Neural cell (in vitro differentiated cells): ENCODE measurements around the gene F7. TPM values are rescaled to one million over a fixed set of nuclear protein-coding genes. Genes with fewer than 3 reads are reported as not detected.

Experiments
- H2AFZ ChIP-seq: fragments of 200-600, 300-800 bp; sonication (generic), shearing (Covaris generic); 2 replicates; pipeline ENCODE4 v1.6.0; 2014; ENCODE audit warnings: low read depth, mild to moderate bottlenecking, antibody characterized with exemption, low read length, moderate library complexity
- H3F3A ChIP-seq: fragments of 200-600 bp; shearing (Covaris generic); 2 replicates; pipeline ENCODE4 v1.6.1; 2016; ENCODE audit warnings: mild to moderate bottlenecking, moderate library complexity, mixed read lengths, antibody characterized with exemption, low read length; ENCODE audit not compliant: insufficient read depth, poor library complexity, severe bottlenecking
- H3K27ac ChIP-seq: fragments of 200-600, 300-800 bp; sonication (generic), shearing (Covaris generic); 2 replicates; pipeline ENCODE4 v1.5.1; 2014; ENCODE audit warnings: mild to moderate bottlenecking, low read length, moderate library complexity
- H3K27me3 ChIP-seq: fragments of 300-800, 200-600 bp; sonication (generic), shearing (Covaris generic); 2 replicates; pipeline ENCODE4 v1.6.0; 2014; ENCODE audit warnings: mild to moderate bottlenecking, low read depth, low read length, moderate library complexity; ENCODE audit not compliant: insufficient read depth
- H3K36me3 ChIP-seq: fragments of 300-800, 200-600 bp; sonication (generic), shearing (Covaris generic); 2 replicates; pipeline ENCODE4 v1.5.1; 2014; ENCODE audit warnings: mild to moderate bottlenecking, antibody characterized with exemption, low read length, moderate library complexity; ENCODE audit not compliant: insufficient read depth
- H3K4me2 ChIP-seq: fragments of 300-800, 200-600 bp; sonication (generic), shearing (Covaris generic); 2 replicates; pipeline ENCODE4 v1.6.0; 2014; ENCODE audit warnings: mild to moderate bottlenecking, low read length
- H3K4me3 ChIP-seq: fragments of 300-800, 200-600 bp; sonication (generic), shearing (Covaris generic); 2 replicates; pipeline ENCODE4 v1.5.1; 2014; ENCODE audit warnings: mild to moderate bottlenecking, low read length, moderate library complexity
- H3K79me2 ChIP-seq: fragments of 200-600 bp; shearing (Covaris generic); replicated peaks from 2 replicates; pipeline ENCODE4 v1.6.0; 2014; ENCODE audit warnings: mild to moderate bottlenecking, low read length, moderate library complexity; ENCODE audit not compliant: insufficient read depth
- H3K9ac ChIP-seq: fragments of 300-800, 200-600 bp; sonication (generic), shearing (Covaris generic); 2 replicates; pipeline ENCODE4 v1.6.1; 2016; ENCODE audit warnings: mild to moderate bottlenecking, low read length, mixed read lengths
- H3K9me2 ChIP-seq: fragments of 200-600 bp; shearing (Covaris generic); 2 replicates; pipeline ENCODE4 v1.6.1; 2016; ENCODE audit warnings: mild to moderate bottlenecking, low read length, mixed read lengths; ENCODE audit not compliant: insufficient read depth
- H3K9me3 ChIP-seq: fragments of 200-600, 300-800 bp; sonication (generic), shearing (Covaris generic); 2 replicates; pipeline ENCODE4 v1.6.1; 2016; ENCODE audit warnings: mild to moderate bottlenecking, mixed run types, low read length, moderate library complexity, mixed read lengths
- H4K20me1 ChIP-seq: fragments of 200-600 bp; shearing (Covaris generic); 2 replicates; pipeline ENCODE4 v1.6.1; 2016; ENCODE audit warnings: mild to moderate bottlenecking, mixed run types; ENCODE audit not compliant: insufficient read depth
- CTCF ChIP-seq: fragments of 450-650 bp; IDR thresholded peaks from 2 replicates; pipeline ENCODE4 v1.5.1; 2014; ENCODE audit warnings: antibody characterized with exemption, mild to moderate bottlenecking, moderate library complexity; ENCODE audit not compliant: poor library complexity, severe bottlenecking
- EP300 ChIP-seq: fragments of 450-650 bp; conservative IDR thresholded peaks from 2 replicates; pipeline ENCODE4 v1.6.1; 2014; ENCODE audit warnings: antibody characterized with exemption, mild to moderate bottlenecking, moderate library complexity; ENCODE audit not compliant: poor library complexity, severe bottlenecking
- EZH2 ChIP-seq: fragments of 200-600, 300-800 bp; shearing (Covaris generic), sonication (generic); IDR thresholded peaks from 2 replicates; pipeline ENCODE4 v1.6.1; 2014; ENCODE audit warnings: antibody characterized with exemption, low read length, borderline replicate concordance, mild to moderate bottlenecking; ENCODE audit not compliant: insufficient read depth, poor library complexity, severe bottlenecking
- MXI1 ChIP-seq: fragments of 450-650 bp; conservative IDR thresholded peaks from 2 replicates; pipeline ENCODE4 v1.6.1; 2014; ENCODE audit warnings: antibody characterized with exemption, mild to moderate bottlenecking; ENCODE audit not compliant: poor library complexity, severe bottlenecking
- POLR2AphosphoS5 ChIP-seq: IDR thresholded peaks from 2 replicates; pipeline ENCODE4 v1.6.1; 2012
- RAD21 ChIP-seq: fragments of 450-650 bp; conservative IDR thresholded peaks from 2 replicates; pipeline ENCODE4 v1.6.1; 2014; ENCODE audit warnings: antibody characterized with exemption, mild to moderate bottlenecking, moderate library complexity
- REST ChIP-seq: IDR thresholded peaks from 2 replicates; pipeline ENCODE4 v1.6.1; 2012; ENCODE audit warnings: borderline replicate concordance
- SMC3 ChIP-seq: fragments of 450-650 bp; conservative IDR thresholded peaks from 2 replicates; pipeline ENCODE4 v1.6.1; 2014; ENCODE audit warnings: antibody characterized with exemption, mild to moderate bottlenecking, moderate library complexity; ENCODE audit not compliant: poor library complexity
- TAF1 ChIP-seq: IDR thresholded peaks from 2 replicates; pipeline ENCODE4 v1.6.1; 2012; ENCODE audit warnings: low read depth
- polyA plus RNA-seq: library from polyadenylated mRNA; depleted of rRNA; stranded (reverse); fragments of >200 nt; gene quantifications from 2 replicates; pipeline ENCODE4 v1.2.3, GENCODE V29; 2014

F7 gene
- polyA plus RNA-seq, 1 donor from 2014 or later, result 0.32 TPM

GRCh38 chr13:113075711-113076110 is 29.9 kb upstream of the F7 start:
- Histone ChIP-seq H3K27me3 (no peaks in the 10 kb centered on the region), H3K9me2 (no peaks in the 10 kb centered on the region), H3K4me3 (no peak overlapping the region), H3K9me3 (no peaks in the 10 kb centered on the region), H3K4me2 (no peak overlapping the region), H4K20me1 (no peaks in the 10 kb centered on the region), H3K27ac (no peak overlapping the region), H3K36me3 (peaks cover 5% of the 10 kb centered on the region), H3K79me2 (no peaks in the 10 kb centered on the region), H3K9ac (no peak overlapping the region), H3F3A (no peaks in the 10 kb centered on the region), H2AFZ (no peak overlapping the region)
- TF ChIP-seq EZH2, result no peak
- TF ChIP-seq EP300, result no peak
- no peak for TF ChIP-seq SMC3
- TF ChIP-seq RAD21, result no peak
- TF ChIP-seq MXI1, result no peak
- no peak for TF ChIP-seq TAF1
- TF ChIP-seq CTCF, result no peak
- TF ChIP-seq REST, result no peak
- TF ChIP-seq POLR2AphosphoS5, result no peak

GRCh38 chr13:113076681-113077401 is 28.8 kb upstream of the F7 start:
- Histone ChIP-seq H3K9me2 (no peaks in the 10 kb centered on the region), H3K79me2 (no peaks in the 10 kb centered on the region), H2AFZ (no peak overlapping the region), H3K9ac (no peak overlapping the region), H3K9me3 (no peaks in the 10 kb centered on the region), H3K27ac (no peak overlapping the region), H3K4me3 (no peak overlapping the region), H3K36me3 (peaks cover 5% of the 10 kb centered on the region), H4K20me1 (no peaks in the 10 kb centered on the region), H3K27me3 (no peaks in the 10 kb centered on the region), H3K4me2 (no peak overlapping the region), H3F3A (no peaks in the 10 kb centered on the region)
- TF ChIP-seq REST (no peak), EP300 (no peak), TAF1 (no peak), RAD21 (no peak), POLR2AphosphoS5 (no peak), EZH2 (no peak), SMC3 (no peak)
